GM18951 (cell line): ENCODE measurements around the gene FADS3.

Experiments
- POLR2A ChIP-seq: IDR thresholded peaks from 4 replicates; pipeline ENCODE4 v1.6.1; 2011; ENCODE audit warnings: mild to moderate bottlenecking; ENCODE audit not compliant: insufficient read length, insufficient read depth; ENCODE audit errors: extremely low read depth
- in situ Hi-C: fragments of 300-500 bp; cut with MboI; formaldehyde crosslinking; loops from one replicate; pipeline ENCODE4 v1.12.0; 2022; ENCODE audit warnings: low sequenced_read_pairs, mixed read lengths, inconsistent platforms; ENCODE audit not compliant: unreplicated experiment

The FADS3 gene

GRCh38 chr11:61891331-61892084 is at the start of gene FADS3:
Gene FADS3, minus strand, starts transcription at chr11:61891545. Its CDS starts 164 bp downstream, at chr11:61891381.
- TF ChIP-seq POLR2A = peak; percentile 40
- in situ Hi-C loops = loop anchor here (10.0 kb wide), 1 partner anchor 183 kb away; no protein-coding TSS in a partner anchor

- in situ Hi-C loops = no loop called here
- no peak for TF ChIP-seq POLR2A
These were observed 49.1 kb upstream of the FADS3 start for GRCh38 chr11:61940466-61940865.

- no peak for TF ChIP-seq POLR2A
- in situ Hi-C loops = no loop called here
These were observed 44.5 kb upstream of the FADS3 start for GRCh38 chr11:61935861-61936260.

GRCh38 chr11:61930933-61931332 is 39.6 kb upstream of the FADS3 start:
- in situ Hi-C loops = no loop called here
- no peak for TF ChIP-seq POLR2A

- in situ Hi-C loops = no loop called here
- no peak for TF ChIP-seq POLR2A
These were observed 37.3 kb upstream of the FADS3 start for GRCh38 chr11:61928606-61929005.

GRCh38 chr11:61927501-61927900 is 36.2 kb upstream of the FADS3 start:
- in situ Hi-C loops = no loop called here

GRCh38 chr11:61926235-61926634 is 34.9 kb upstream of the FADS3 start:
- no peak for TF ChIP-seq POLR2A
- in situ Hi-C loops = no loop called here

More at GRCh38 chr11:61927501-61927900, 36.2 kb upstream of the FADS3 start:
- TF ChIP-seq POLR2A = no peak

- no peak for TF ChIP-seq POLR2A
- in situ Hi-C loops = no loop called here
These were observed 34.4 kb upstream of the FADS3 start for GRCh38 chr11:61925736-61926135.

GRCh38 chr11:61924064-61924455 is 32.7 kb upstream of the FADS3 start:
- in situ Hi-C loops = no loop called here
- no peak for TF ChIP-seq POLR2A

GRCh38 chr11:61923166-61924063 is 32.1 kb upstream of the FADS3 start:
- TF ChIP-seq POLR2A = no peak
- in situ Hi-C loops = no loop called here

GRCh38 chr11:61922539-61922938 is 31.2 kb upstream of the FADS3 start:
- in situ Hi-C loops = no loop called here
- no peak for TF ChIP-seq POLR2A

- in situ Hi-C loops = no loop called here
These were observed 30.1 kb upstream of the FADS3 start for GRCh38 chr11:61921446-61921845.

GRCh38 chr11:61919705-61920631 is 28.6 kb upstream of the FADS3 start:
- no peak for TF ChIP-seq POLR2A
- in situ Hi-C loops = no loop called here

More at GRCh38 chr11:61921446-61921845, 30.1 kb upstream of the FADS3 start:
- TF ChIP-seq POLR2A = no peak
